Measurements from ENCODE around the gene INTS7.

GRCh38 chr1:211967704-211968103 is 67.7 kb downstream of the INTS7 start:
- TF ChIP-seq CTCF (IDR thresholded peaks at IDR 0.05), result no peak
- TF ChIP-seq ZFX (IDR thresholded peaks at IDR 0.05; ENCODE audit: borderline replicate concordance), result no peak
